Erythroblast (primary cell): ENCODE measurements around the gene ATP8A1.

Experiments
- GATA1 ChIP-seq: IDR thresholded peaks from 2 replicates; pipeline ENCODE4 v1.6.1; 2011; ENCODE audit warnings: low read depth, mild to moderate bottlenecking, control low read depth, low read length, moderate library complexity
- POLR2A ChIP-seq: IDR thresholded peaks from 2 replicates; pipeline ENCODE4 v1.6.1; 2011; ENCODE audit warnings: mild to moderate bottlenecking, low read length

DNA sequence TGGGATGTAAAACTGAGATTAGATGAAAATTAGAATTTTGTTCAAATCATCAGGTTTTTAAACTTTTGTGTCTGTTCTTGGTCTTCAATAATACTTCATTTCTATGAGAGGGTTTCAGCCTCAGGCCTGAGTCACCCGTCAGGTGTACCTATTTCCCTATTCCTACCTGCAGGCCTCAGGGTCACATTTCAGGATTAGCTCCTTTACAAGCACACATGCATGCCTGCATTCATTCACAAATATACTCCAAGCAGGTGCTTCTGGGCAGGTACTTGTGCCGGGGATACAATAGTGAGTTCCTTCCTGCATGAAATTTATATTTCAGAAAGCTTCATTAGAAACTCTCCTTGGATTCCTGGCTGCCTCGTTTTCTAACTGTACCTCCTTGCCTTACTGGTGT lies 144.7 kb downstream of the ATP8A1 start:
- TF ChIP-seq POLR2A (no peak), GATA1 (no peak)
